ENCODE results near the gene KCNF1.

DNA sequence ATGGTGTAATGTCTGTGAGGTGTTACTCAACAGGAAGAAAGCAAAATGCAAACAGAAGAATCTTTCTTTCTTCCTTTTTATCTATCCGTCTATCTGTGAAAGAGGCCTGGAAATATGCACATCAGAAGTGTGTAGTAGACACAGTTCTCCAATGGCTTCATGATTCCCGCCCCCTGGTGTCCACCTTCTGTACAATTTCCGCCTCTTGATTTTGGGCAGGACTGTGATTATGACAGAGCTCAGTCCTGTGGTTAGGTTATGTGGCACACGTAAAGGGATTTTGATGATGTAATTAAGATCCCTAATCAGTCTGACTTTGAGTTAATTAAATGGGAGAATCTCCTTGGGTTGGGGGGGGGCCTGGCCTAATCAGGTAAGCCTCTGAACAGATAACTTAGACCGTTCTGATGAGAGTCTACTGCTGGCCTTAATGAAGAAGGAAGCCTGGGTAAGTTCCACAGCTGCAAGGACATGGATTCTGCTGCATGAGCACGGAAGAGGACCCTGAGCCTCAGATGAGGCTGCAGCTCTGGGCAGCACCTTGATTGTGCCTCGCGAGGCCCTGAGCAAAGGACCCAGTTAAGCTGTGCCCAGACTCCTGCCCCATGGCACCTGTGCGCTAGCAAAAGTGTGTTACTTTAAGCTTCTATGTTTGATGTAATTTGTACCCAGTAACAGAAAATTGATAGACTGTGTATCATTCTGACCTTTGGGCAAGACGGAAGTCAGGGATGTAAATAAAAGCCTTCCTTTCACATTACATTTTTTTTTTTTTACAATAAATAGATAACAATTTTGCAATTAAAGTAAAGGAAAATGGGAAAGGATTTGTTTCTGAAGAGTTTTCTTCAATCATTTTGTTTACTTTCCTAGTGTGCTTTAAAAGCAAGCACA, 11.3 kb upstream of the KCNF1 start:
- TF ChIP-seq EZH2phosphoT487 (IDR thresholded peaks at IDR 0.05; ENCODE audit: insufficient read depth, low read depth) (no peak), EZH2 (IDR thresholded peaks at IDR 0.05; ENCODE audit: insufficient read depth, poor library complexity, severe bottlenecking) (no peak)

Data from GM23248 (cell line).